T-helper 17 cell (primary cell): Measurements from ENCODE around the gene CCDC117. TPM values are rescaled to one million over a fixed set of nuclear protein-coding genes. Genes with fewer than 3 reads are reported as not detected.
"Not testable (repeated sequence)": the region's sequence is repeated elsewhere in the genome, so short reads cannot be mapped to it uniquely, and the experiment has no call there.

Experiments
- ATAC-seq: fragments of 150-1000 bp; cut with Tn5 transposase; 2 replicates; pipeline ENCODE4 v1.10.0; 2021; ENCODE audit warnings: mild to moderate bottlenecking, moderate library complexity
- DNase-seq, 3 donors: peaks; one replicate each; pipeline versions ENCODE4 v3.0.0 to v3.0.0-alpha.2; 2020 to 2021
- H3K9me3 ChIP-seq: one replicate; pipeline ENCODE4 v1.7.0; 2013; ENCODE audit warnings: low read length, mild to moderate bottlenecking; ENCODE audit not compliant: control insufficient read depth, poor library complexity, severe bottlenecking
- H3K27ac Mint-ChIP-seq: one replicate; pipeline ENCODE4 v1.8.0; 2022; ENCODE audit warnings: mild to moderate bottlenecking, moderate library complexity, mixed read lengths
- H3K27me3 Mint-ChIP-seq: one replicate; pipeline ENCODE4 v1.8.0; 2022; ENCODE audit warnings: mixed read lengths
- H3K36me3 Mint-ChIP-seq: one replicate; pipeline ENCODE4 v1.8.0; 2022; ENCODE audit warnings: low read depth, mixed read lengths
- H3K4me1 Mint-ChIP-seq: one replicate; pipeline ENCODE4 v1.8.0; 2022; ENCODE audit warnings: mild to moderate bottlenecking, mixed read lengths
- H3K4me3 Mint-ChIP-seq: one replicate; pipeline ENCODE4 v1.8.0; 2022; ENCODE audit warnings: mild to moderate bottlenecking, moderate library complexity, mixed read lengths
- total RNA-seq, 4 donors: library from RNA in 2 of 4; stranded (reverse) in 2 of 4; gene quantifications; one replicate each; pipeline ENCODE4 v1.2.3 and lab custom pipeline; 2022 to 2026

Gene CCDC117
- total RNA-seq, 2 donors from 2014 or later: 13.9 to 24.5 TPM

DNA sequence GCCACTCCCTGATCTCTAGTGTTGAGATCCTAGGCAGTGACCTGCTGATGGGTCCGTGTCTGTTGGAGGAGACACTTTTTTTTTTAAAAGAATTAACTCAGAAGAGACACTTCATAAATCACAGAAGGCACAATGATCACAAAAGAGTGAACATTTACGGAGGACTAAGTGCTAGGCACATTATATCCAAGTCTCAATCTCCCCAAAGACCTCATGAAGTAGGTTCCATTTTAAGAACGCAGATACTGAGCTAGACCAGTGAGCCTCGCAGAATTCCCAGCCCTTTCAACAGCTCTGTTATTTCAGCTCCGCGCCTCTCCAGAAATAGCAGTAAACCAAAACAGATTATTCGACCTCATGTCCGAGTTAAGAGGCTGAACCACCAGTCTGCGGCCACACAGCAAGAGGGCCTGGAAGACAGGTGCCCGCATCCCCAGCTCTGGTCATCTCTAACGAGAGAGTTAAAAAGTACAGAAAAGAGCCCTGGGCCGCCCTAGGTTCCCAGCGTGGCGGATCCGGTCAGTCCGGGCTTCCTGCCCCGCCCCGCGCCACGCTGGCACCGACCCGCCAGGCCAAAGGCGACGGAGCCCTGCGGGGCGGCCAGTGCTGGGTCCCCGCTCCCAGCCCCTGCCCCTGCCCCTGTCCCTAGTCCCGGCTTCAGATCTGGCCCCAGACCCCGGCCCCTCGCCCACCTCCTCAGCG lies 27.3 kb downstream of the CCDC117 start:
- H3K9me3 ChIP-seq: no peaks in the 10 kb centered on the region
- Mint-ChIP-seq H3K27me3 (no peaks in the 10 kb centered on the region), H3K4me1 (peaks cover 40% of the 10 kb centered on the region), H3K4me3 (peak overlapping the region; percentile 99), H3K27ac (peak overlapping the region; percentile 100), H3K36me3 (peaks cover 8% of the 10 kb centered on the region)
- DNase-seq: peak in 1 of 3 donors; percentile 18
- ATAC-seq: peak; percentile 34

DNA sequence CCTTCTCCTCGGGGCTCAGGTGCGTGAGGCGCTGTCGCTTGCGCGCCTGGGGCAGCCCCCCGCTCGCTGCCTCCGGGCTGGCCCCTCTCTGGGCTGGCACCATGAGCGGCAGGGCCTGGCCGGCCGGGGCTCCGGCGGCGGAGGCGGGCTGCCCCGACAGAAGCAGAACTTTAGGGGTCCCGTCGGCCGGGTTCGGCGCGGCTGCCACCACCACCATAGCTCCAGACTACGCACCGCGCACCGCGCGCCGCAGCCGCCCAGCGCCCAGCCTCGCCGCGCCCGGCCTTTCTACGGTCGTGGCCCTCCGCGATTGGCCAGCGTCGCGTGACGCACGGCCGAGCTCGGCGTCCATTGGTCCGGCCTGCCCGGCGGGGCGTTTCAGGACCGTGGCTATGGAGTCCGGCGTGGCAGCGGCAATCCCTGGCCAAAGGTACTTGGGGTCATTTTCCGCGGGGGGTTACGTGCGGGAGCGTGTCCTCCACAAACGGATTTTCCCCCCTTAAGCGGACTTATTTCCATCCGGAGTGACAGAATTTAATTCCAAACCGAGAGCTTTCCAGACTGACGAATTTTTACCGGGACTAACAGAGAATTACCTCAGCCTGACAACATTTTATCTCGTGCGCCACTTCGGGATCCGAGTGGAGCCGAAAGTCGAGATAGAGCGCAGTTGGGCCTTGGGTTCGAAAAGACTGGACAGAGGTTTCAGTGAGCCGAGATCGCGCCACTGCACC lies 28.0 kb downstream of the CCDC117 start, which contains the start of gene XBP1:
TSS of gene XBP1 (minus strand) at position 262 of the 734 bp plus-strand sequence.
- Mint-ChIP-seq H3K36me3 (peaks cover 8% of the 10 kb centered on the region), H3K4me1 (peaks cover 33% of the 10 kb centered on the region), H3K4me3 (peak within 1 kb of the TSS; percentile 99), H3K27ac (peak within 1 kb of the TSS; percentile 100), H3K27me3 (no peaks in the 10 kb centered on the region)
- H3K9me3 ChIP-seq: no peaks in the 10 kb centered on the region
- ATAC-seq: peak; percentile 94
- DNase-seq: peak; percentile 83 to 86 (median 86)

DNA sequence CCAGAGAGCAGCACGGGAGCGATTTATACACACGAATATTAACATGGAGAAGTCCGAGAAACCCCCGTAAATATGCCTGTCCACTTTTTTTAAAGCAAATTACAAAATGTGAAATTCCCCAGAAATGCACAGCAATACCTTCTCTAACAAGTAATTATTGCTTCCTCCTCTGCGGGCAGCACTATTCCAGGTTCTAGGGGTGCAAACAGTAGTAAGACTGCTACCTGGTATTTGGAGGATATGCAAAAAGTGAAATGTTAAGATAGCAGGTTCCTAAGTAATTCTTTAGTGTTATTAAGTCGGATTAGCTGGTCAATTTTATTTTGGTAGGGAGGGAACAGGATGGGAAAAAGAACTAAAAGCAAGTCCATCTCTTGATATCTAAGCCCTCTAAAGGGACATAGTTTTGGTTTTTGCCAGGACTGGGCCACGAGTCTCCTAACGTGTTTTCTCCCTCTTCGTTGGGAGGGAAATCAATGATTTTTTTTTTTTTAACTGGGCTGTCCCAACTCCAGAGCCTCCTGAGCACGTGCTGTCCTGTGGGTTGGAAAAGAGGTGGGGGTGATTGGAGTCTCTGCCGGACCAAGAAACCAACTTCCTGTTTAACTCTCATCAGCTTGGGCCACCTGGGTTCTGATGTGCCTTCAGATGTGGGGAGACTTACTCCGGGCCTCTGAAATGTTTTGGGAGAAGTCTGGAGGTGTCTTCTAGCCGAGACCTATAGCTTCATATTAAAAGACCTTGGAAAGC lies 29.5 kb downstream of the CCDC117 start:
- peak overlapping the region; percentile 99 for H3K4me3 Mint-ChIP-seq
- H3K9me3 ChIP-seq: no peaks in the 10 kb centered on the region
- H3K27ac Mint-ChIP-seq: peak overlapping the region; percentile 100
- no peak for DNase-seq
- no peak for ATAC-seq
- H3K4me1 Mint-ChIP-seq: peaks cover 22% of the 10 kb centered on the region
- peaks cover 8% of the 10 kb centered on the region for H3K36me3 Mint-ChIP-seq
- no peaks in the 10 kb centered on the region for H3K27me3 Mint-ChIP-seq

DNA sequence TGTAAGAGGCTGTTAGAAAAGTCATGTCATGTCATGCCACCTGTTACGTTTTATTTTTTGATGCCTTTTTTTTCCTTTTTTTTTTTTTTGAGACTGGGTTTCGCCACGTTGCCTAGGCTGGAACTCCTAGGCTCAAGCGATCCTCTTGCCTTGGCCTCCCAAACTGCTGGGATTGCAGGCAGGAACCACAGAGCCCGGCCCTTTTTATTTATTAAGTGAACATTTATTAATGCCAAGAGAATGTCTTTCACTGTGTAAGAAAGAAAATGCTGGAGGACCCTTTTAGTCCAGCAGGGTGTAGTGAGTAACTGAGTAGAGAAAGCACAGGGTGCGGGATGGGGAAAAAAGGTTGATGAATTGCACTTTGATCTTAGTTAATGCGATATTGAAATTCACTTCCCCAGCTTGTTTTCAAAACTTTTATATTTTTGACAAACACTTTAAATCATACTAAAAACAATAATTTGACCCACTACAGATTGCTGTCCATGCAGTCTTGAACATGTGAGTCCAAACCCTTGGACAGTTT lies 30.2 kb downstream of the CCDC117 start:
- H3K27ac Mint-ChIP-seq: peak overlapping the region; percentile 100
- DNase-seq: no peak
- no peaks in the 10 kb centered on the region for H3K27me3 Mint-ChIP-seq
- H3K4me1 Mint-ChIP-seq: peaks cover 20% of the 10 kb centered on the region
- H3K9me3 ChIP-seq: no peaks in the 10 kb centered on the region
- ATAC-seq: no peak
- H3K36me3 Mint-ChIP-seq: peaks cover 8% of the 10 kb centered on the region
- H3K4me3 Mint-ChIP-seq: peak overlapping the region; percentile 99

DNA sequence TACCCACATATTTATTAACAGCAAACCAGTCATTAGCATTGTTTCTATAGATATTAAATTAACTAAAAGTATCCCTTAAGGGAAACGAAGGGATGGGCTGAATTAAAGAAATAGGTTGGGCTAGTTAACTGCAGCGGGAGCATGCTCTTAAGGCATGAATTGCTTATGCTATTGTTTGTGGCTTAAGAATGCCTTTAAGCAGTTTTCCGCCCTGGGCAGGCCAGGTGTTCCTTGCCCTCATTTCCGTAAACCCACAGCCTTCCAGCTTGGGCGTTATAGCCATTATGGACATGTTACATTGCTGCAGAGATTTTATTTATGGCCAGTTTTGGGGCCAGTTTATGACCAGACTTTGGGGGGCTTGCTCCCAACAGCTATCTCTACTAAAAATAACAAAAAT lies 32.9 kb downstream of the CCDC117 start:
- not testable (repeated sequence) for ATAC-seq, DNase-seq, H3K9me3 ChIP-seq, H3K27ac Mint-ChIP-seq, H3K27me3 Mint-ChIP-seq, H3K4me3 Mint-ChIP-seq, H3K36me3 Mint-ChIP-seq
- peaks cover 22% of the 10 kb centered on the region for H3K4me1 Mint-ChIP-seq

DNA sequence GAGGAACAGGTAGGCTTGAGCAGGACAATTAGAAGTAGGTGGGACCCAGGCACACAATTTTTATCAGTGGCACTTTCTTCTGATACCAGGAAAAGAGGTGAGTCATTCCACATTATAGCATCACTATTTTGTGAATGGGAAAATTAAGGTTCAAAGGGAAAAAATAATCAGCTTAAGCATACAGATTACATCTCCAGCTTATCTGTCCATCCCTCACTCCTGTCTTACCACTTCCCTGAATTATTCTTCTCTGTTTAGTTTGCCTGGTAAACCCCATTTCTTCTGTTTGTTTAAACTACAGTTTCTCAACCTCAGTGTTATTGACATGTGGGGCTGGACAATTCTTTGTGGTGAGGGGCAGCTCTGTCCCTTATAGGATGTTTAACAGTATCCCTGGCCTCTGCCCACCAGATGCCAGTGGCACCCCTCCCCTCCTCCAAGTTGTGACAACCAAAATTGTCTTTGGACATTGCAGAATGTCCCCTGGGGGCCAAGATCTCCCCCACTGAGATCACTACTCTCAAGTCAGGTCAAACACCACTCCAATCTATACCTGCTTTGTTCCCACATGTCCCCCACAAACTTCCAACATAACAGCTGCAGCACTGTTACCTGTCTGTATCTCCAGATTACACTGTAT lies 36.3 kb downstream of the CCDC117 start:
- no peaks in the 10 kb centered on the region for H3K9me3 ChIP-seq
- DNase-seq (no peak), ATAC-seq (no peak)
- H3K27ac Mint-ChIP-seq: peak overlapping the region; percentile 88
- peaks cover 34% of the 10 kb centered on the region for H3K4me1 Mint-ChIP-seq
- peaks cover 4% of the 10 kb centered on the region for H3K36me3 Mint-ChIP-seq
- H3K27me3 Mint-ChIP-seq: no peaks in the 10 kb centered on the region
- H3K4me3 Mint-ChIP-seq: no peak overlapping the region

DNA sequence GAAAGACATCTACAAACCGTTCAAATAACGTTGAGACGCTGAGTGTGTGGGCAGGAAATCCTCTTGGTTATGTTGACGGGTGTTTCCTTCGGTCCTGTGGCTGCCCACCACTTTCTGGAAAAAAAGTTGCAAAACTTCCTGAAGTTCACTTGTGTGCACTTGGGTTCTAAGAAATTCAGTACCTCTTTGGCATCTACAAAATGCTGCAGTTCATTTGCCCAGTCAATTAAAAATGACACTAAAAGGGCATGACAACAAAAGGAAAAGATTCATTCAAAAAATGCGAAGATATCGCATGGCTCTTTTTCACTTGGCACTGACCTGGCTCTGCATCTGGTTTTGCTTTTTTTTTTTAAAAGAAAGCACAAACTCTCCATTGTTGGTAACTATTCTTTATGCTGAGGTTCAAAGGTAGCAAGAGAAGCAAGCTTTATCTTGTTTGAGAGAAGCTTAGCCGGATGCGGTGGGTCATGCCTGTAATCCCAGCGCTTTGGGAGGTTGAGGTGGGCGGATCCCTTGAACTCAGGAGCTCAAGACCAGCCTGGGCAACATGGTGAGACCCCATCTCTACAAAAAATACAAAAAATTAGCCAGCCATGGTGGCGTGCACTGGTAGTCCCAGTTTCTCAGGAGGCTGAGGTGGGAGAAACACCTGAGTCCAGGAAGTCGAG lies 38.5 kb downstream of the CCDC117 start:
- Mint-ChIP-seq H3K27ac (peak overlapping the region; percentile 88), H3K4me1 (peaks cover 44% of the 10 kb centered on the region), H3K36me3 (peaks cover 4% of the 10 kb centered on the region), H3K4me3 (peak overlapping the region; percentile 82), H3K27me3 (no peaks in the 10 kb centered on the region)
- peak; percentile 61 for ATAC-seq
- no peaks in the 10 kb centered on the region for H3K9me3 ChIP-seq
- DNase-seq: no peak

DNA sequence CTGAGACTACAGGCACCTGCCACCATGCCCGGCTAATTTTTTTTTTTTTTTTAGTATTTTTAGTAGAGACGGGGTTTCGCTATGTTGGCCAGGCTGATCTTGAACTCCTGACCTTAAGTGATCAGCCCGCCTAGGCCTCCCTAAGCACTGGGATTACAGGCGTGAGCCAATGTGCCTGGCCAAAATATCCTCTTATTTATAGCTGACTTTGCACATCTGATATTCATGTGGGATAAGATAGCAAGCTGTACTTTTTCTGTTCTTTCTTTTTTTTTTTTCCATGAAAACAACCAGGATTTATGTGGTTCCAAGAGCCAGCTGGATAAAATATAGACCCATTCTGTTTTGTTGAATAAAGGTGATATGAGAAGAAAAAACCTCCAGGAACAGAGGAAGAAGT lies 40.0 kb downstream of the CCDC117 start:
- ATAC-seq: no peak
- Mint-ChIP-seq H3K27ac (peak overlapping the region; percentile 88), H3K4me3 (peak overlapping the region; percentile 82), H3K36me3 (peaks cover 4% of the 10 kb centered on the region), H3K27me3 (no peaks in the 10 kb centered on the region), H3K4me1 (peaks cover 45% of the 10 kb centered on the region)
- no peaks in the 10 kb centered on the region for H3K9me3 ChIP-seq
- no peak for DNase-seq

DNA sequence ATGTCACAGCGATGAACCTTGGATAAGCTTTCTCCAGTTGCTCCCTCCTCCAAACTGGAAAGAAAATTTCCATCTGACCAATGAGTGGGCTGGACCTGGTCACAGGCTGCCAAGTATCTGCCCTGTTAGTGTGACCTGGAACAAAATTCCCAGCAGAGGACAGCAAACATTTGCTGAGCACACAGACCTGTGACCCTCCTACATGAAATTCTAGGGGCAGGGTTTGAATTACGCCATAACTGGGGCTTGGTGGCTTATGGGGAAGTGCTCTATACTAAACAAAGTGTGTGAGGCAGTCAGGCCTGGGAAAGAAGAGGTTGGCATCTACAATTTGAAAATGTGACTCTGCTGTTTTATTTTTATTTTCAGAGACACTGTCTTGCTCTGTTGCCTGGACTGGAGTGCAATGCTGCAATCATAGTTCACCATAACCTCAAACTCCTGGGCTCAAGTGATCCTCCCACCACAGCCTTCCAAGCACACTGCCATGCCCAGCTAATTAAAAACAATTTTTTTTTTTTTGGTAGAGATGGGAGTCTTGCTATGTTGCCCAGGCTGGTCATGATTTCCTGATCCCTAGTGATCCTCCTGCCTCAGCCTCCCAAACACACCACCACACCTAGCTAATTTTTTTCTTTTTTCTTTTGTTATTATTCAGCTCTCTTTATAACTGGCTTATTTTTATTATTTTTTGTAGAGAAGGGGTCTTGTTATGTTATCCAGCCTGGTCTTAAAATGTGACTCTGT lies 41.5 kb downstream of the CCDC117 start:
- Mint-ChIP-seq H3K4me1 (peaks cover 54% of the 10 kb centered on the region), H3K27ac (peak overlapping the region; percentile 60), H3K36me3 (peaks cover 5% of the 10 kb centered on the region), H3K27me3 (no peaks in the 10 kb centered on the region), H3K4me3 (peak overlapping the region; percentile 47)
- no peak for DNase-seq
- no peaks in the 10 kb centered on the region for H3K9me3 ChIP-seq
- ATAC-seq: no peak

DNA sequence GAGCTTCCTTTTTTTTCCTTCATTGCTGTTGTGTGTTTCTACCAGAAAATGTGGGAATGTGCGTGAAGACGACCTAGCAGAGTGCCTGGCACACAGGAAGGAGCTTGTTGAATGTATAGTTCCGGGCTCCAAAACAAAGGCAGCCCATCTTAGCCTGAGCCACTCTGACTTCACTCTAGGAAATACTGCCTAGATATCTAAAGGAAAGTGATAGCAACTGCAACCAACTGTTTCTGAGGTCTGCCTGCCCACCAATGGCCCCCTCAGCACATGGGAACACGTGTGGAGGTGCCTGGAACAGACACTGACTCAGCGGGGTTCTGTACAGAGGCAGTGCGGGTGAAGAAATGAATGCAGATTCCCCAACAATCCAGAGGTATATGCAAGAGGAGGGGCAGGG lies 42.6 kb downstream of the CCDC117 start:
- no peak for DNase-seq
- no peaks in the 10 kb centered on the region for H3K9me3 ChIP-seq
- no peaks in the 10 kb centered on the region for H3K27me3 Mint-ChIP-seq
- no peak for ATAC-seq
- peaks cover 57% of the 10 kb centered on the region for H3K4me1 Mint-ChIP-seq
- H3K4me3 Mint-ChIP-seq: no peak overlapping the region
- peak overlapping the region; percentile 60 for H3K27ac Mint-ChIP-seq
- peaks cover 2% of the 10 kb centered on the region for H3K36me3 Mint-ChIP-seq

DNA sequence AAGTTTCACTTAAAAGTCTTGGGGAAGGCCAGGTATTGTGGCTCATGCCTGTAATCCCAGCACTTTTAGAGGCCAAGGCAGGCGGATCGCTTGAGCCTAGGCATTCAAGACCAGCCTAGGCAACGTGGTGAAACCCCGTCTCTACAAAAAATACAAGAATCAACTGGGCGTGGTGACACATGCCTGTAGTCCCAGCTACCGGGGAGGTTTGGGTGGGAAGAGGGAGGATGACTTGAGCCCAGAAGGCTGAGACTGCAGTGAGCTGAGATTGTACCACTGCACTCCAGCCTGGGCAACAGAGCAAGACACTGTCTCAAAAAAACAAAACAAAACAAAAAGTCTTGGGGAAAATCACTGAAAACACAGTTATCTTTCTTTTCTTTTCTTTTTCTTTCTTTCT lies 43.2 kb downstream of the CCDC117 start:
- Mint-ChIP-seq H3K4me3 (no peak overlapping the region), H3K27ac (peak overlapping the region; percentile 60), H3K36me3 (peaks cover 2% of the 10 kb centered on the region), H3K27me3 (no peaks in the 10 kb centered on the region), H3K4me1 (peaks cover 53% of the 10 kb centered on the region)
- ATAC-seq (no peak), DNase-seq (no peak)
- H3K9me3 ChIP-seq: no peaks in the 10 kb centered on the region

DNA sequence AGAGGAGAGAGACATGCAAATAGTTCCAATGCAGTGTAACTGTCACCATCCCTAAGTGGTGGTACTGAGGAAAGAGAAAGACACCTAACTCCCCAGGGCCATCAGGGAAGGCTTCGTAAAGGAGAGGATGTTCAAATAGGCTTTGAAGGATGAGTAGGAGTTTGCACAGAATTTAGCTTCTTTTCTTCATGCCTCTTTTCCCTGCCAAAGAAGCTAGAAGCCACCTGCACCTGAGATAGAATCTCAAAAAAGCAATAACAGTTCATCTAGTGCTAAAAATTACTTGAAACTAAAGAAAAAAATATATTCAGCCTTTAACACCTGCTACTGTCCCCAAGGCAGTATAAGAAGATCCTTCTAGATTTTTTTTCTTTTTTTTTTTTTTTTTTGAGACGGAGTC lies 44.6 kb downstream of the CCDC117 start:
- Mint-ChIP-seq H3K36me3 (peaks cover 2% of the 10 kb centered on the region), H3K27me3 (no peaks in the 10 kb centered on the region), H3K4me1 (peaks cover 56% of the 10 kb centered on the region), H3K4me3 (no peak overlapping the region), H3K27ac (no peak overlapping the region)
- ATAC-seq: no peak
- DNase-seq: no peak
- no peaks in the 10 kb centered on the region for H3K9me3 ChIP-seq
